HL-60/S4 (cell line): ENCODE data around the gene PPP1R26.

ENCODE experiments used
- in situ Hi-C: fragments of 300-500 bp; cut with MboI; formaldehyde crosslinking; loops from 2 replicates; pipeline ENCODE4 v1.14.3; 2022; ENCODE audit warnings: low sequenced_read_pairs

The PPP1R26 gene

GRCh38 chr9:135487281-135488012 is 7.9 kb downstream of the PPP1R26 start:
- in situ Hi-C loops = no loop called here

GRCh38 chr9:135488013-135488330 is 8.4 kb downstream of the PPP1R26 start:
- in situ Hi-C loops = no loop called here

GRCh38 chr9:135488527-135488926 is 8.9 kb downstream of the PPP1R26 start:
- in situ Hi-C loops = no loop called here

- in situ Hi-C loops = no loop called here
Observed at GRCh38 chr9:135489188-135489906, 9.8 kb downstream of the PPP1R26 start.

- in situ Hi-C loops = no loop called here
Observed at GRCh38 chr9:135490166-135490870, 10.7 kb downstream of the PPP1R26 start.

GRCh38 chr9:135490980-135491464 is 11.4 kb downstream of the PPP1R26 start:
- in situ Hi-C loops = no loop called here

- in situ Hi-C loops = no loop called here
Observed at GRCh38 chr9:135491764-135492163, 12.2 kb downstream of the PPP1R26 start.

- in situ Hi-C loops = no loop called here
Observed at GRCh38 chr9:135492886-135493669, 13.5 kb downstream of the PPP1R26 start.

- in situ Hi-C loops = no loop called here
Observed at GRCh38 chr9:135494791-135495559, 15.4 kb downstream of the PPP1R26 start.

- in situ Hi-C loops = no loop called here
Observed at GRCh38 chr9:135498381-135499126, 19.0 kb downstream of the PPP1R26 start.

GRCh38 chr9:135499326-135500070 is 19.9 kb downstream of the PPP1R26 start:
- in situ Hi-C loops = no loop called here

GRCh38 chr9:135500071-135500524 is 20.5 kb downstream of the PPP1R26 start:
- in situ Hi-C loops = no loop called here

- in situ Hi-C loops = no loop called here
Observed at GRCh38 chr9:135500525-135501260, 21.1 kb downstream of the PPP1R26 start, which contains the start of gene MRPS2. TSS of gene MRPS2 (plus strand) at chr9:135500682. CDS start at chr9:135500711, 29 bp downstream.

- in situ Hi-C loops = no loop called here
Observed at GRCh38 chr9:135501261-135502167, 21.9 kb downstream of the PPP1R26 start.

- in situ Hi-C loops = no loop called here
Observed at GRCh38 chr9:135502168-135502872, 22.7 kb downstream of the PPP1R26 start.

GRCh38 chr9:135502873-135503321 is 23.3 kb downstream of the PPP1R26 start:
- in situ Hi-C loops = no loop called here
